Heart right ventricle (tissue), 16 donors: ENCODE results near the gene OR4K13. TPM values are rescaled to one million over a fixed set of nuclear protein-coding genes. Genes with fewer than 3 reads are reported as not detected.

ENCODE experiments used
- ATAC-seq, 8 donors: fragments of 200-7000 bp; cut with Tn5 transposase; one replicate each; pipeline ENCODE4 v1.9.1; 2020; ENCODE audit warnings: mild to moderate bottlenecking in 8 of 8, moderate library complexity in 8 of 8, moderate number of reproducible peaks in 1 of 8
- DNase-seq, 2 donors: peaks; one replicate each; pipeline ENCODE4 v3.0.0-alpha.2; 2020
- H3K27ac ChIP-seq, 10 donors: fragments of 200-600 bp; sonication (generic) in 2 of 10; one replicate each; pipeline versions ENCODE4 v1.5.0 to v1.8.0; 2020 to 2022; ENCODE audit warnings: mild to moderate bottlenecking in 3 of 10
- H3K27me3 ChIP-seq, 7 donors: fragments of 200-600 bp; one replicate each; pipeline ENCODE4 v1.8.0; 2021 to 2022; ENCODE audit warnings: mild to moderate bottlenecking in 2 of 7
- H3K36me3 ChIP-seq, 9 donors: fragments of 200-600 bp; sonication (generic) in 1 of 9; one replicate each; pipeline versions ENCODE4 v1.5.0 to v1.8.0; 2020 to 2022; ENCODE audit warnings: mild to moderate bottlenecking in 2 of 9
- H3K4me1 ChIP-seq, 9 donors: fragments of 200-600 bp; sonication (generic) in 1 of 9; one replicate each; pipeline versions ENCODE4 v1.5.0 to v1.8.0; 2020 to 2022; ENCODE audit warnings: mild to moderate bottlenecking in 4 of 9
- H3K4me3 ChIP-seq, 10 donors: fragments of 200-600 bp; sonication (generic) in 2 of 10; one replicate each; pipeline versions ENCODE4 v1.5.0 to v1.8.0; 2020 to 2022; ENCODE audit warnings: mild to moderate bottlenecking in 7 of 10, moderate library complexity in 2 of 10
- H3K9me3 ChIP-seq, 11 donors: fragments of 200-600 bp in 10 of 11; sonication (generic) in 2 of 11; one replicate each; pipeline versions ENCODE4 v1.5.0 to v1.8.0; 2013 to 2022; ENCODE audit warnings: mild to moderate bottlenecking in 2 of 11, control low read depth in 1 of 11, moderate library complexity in 1 of 11
- CTCF ChIP-seq, 9 donors: fragments of 200-600 bp; sonication (generic) in 2 of 9; IDR thresholded peaks; one replicate each; pipeline versions ENCODE4 v1.5.0 to v1.8.0; 2021 to 2022; ENCODE audit warnings: antibody characterized with exemption in 9 of 9, mild to moderate bottlenecking in 5 of 9, moderate library complexity in 1 of 9
- WGBS, 2 donors: extraction: QIAGEN DNeasy Blood & Tissue Kit; methylation state at CpG; one replicate each; pipeline ENCODE4 v1.1.7; 2013; ENCODE audit warnings: inconsistent platforms in 1 of 2; 5-methylcytosine and 5-hydroxymethylcytosine counted together
- intact Hi-C, 10 donors: fragments of 100-400 bp; cut with DNase I; formaldehyde crosslinking; loops; one replicate each; pipeline versions ENCODE4 v1.11.1 to v1.14.2; 2022
- long read RNA-seq, 3 donors: library from polyadenylated mRNA; unstranded; transcript quantifications; one replicate each; pipeline ENCODE4 v2.0.0, GENCODE V29; 2020 to 2021
- polyA plus RNA-seq, 2 donors: library from polyadenylated mRNA; stranded (reverse); fragments of 200-250 nt; gene quantifications; one replicate each; pipeline ENCODE4 v1.2.3, GENCODE V29; 2013
- total RNA-seq, 10 donors: library from RNA; stranded (reverse); fragmentation: NEBNext Ultra II Directional in 3 of 10; extraction: Animal tissue kit (Norgen Biotek cat#: 25700) in 3 of 10; gene quantifications; one replicate each; pipeline versions ENCODE4 v1.2.1 to v1.2.4, GENCODE V29; 2021 to 2023
- donor health status: Arrhythmogenic right ventricular cardiomyopathy.
- donor health status: ischemic (EF 13 %, LVEDD 7.1; RV severe dilation, severe dysfunction).
- donor health status: healthy with polysubstance abuse.
- donor health status: DM: no; HTN: yes; CAD: no.
- donor health status: DM: no; HTN: no; CAD: no.
- donor health status: ischemic (EF 25% LVEDD 6.9; RV normal size, moderate dysfunction).
- donor health status: ischemic (EF 25% LVEDD 5.7; RV mildly dilated, moderate dysfunction).
- donor health status: healthy.
- donor health status: DM: yes; HTN: yes; CAD: no.
- donor health status: Ischemic cardiomyopathy.
- donor health status: ischemic (EF 35%, LVEDD 5.7; RV mildly dilated, moderate dysfunction).
- donor health status: nonischemic (EF 11% LVEDD 7.7; RV severe dilation, severe dysfunction).
- donor health status: DM: yes; HTN: yes; CAD: no.
- donor health status: PGD.
- donor health status: ischemic (EF 29% LVEDD 5.4; RV normal size, mild dysfunction).
- donor health status: nonischemic (EF 23%, LVEDD 6.1; RV moderate dilation, normal function).

Gene OR4K13, protein sequence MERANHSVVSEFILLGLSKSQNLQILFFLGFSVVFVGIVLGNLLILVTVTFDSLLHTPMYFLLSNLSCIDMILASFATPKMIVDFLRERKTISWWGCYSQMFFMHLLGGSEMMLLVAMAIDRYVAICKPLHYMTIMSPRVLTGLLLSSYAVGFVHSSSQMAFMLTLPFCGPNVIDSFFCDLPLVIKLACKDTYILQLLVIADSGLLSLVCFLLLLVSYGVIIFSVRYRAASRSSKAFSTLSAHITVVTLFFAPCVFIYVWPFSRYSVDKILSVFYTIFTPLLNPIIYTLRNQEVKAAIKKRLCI
- total RNA-seq (not detected), polyA plus RNA-seq (not detected)
- long read RNA-seq, donor 1: 0 reads
- long read RNA-seq, donor 2: 0 reads
- long read RNA-seq, donor 3: 0 reads

DNA sequence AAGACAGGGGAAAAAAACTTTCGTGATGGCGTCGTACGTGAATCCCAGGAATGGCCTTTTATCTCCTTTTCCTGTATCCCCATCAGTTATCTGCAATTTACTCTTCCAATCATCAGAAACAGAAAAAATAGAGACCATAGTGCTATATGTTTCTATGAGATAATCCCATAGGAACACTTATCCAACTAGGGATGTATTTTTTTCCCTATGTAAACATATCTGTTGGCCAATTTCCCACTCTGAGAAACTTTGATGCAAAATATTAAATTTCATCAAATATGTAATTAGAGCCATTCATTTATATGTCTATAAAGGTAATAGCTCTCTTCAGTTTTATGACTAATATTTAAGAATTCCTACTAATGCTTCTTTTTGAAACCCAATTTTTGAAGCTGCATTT lies at the start of gene OR4K13:
OR4K13 (minus strand) TSS at position 101 of the 400 bp plus-strand sequence. CDS start 1,280 bp downstream, outside the sequence.
- no peak for DNase-seq
- WGBS, 2 donors: 86 to 87% methylated on average over 4 of the region's 4 CpGs

GRCh38 chr14:20059745-20060144 lies 23.9 kb upstream of the OR4K13 start, which contains the start of gene OR4L1:
Gene OR4L1 (plus strand): TSS chr14:20060045. CDS start chr14:20060045, 0 bp downstream.
- H3K27ac ChIP-seq: no peak within 1 kb of the TSS
- H3K4me1 ChIP-seq: no peaks in the 10 kb centered on the region
- intact Hi-C loops: no loop called here
- ATAC-seq (no peak), DNase-seq (no peak)
- no peak within 1 kb of the TSS for H3K4me3 ChIP-seq
- H3K36me3 ChIP-seq: no peaks in the 10 kb centered on the region
- H3K9me3 ChIP-seq: peaks cover 0 to 6% (median 0%) of the 10 kb centered on the region in 11 donors
- no peaks in the 10 kb centered on the region for H3K27me3 ChIP-seq
- TF ChIP-seq CTCF (IDR thresholded peaks at IDR 0.05): no peak
- 52 to 61% methylated on average over 2 of the region's 2 CpGs for WGBS, 2 donors

More for the DNA sequence above, at the start of gene OR4K13:
- Histone ChIP-seq H3K4me3 (no peak within 1 kb of the TSS), H3K9me3 (peaks cover 0 to 8% (median 0%) of the 10 kb centered on the region in 11 donors), H3K36me3 (no peaks in the 10 kb centered on the region), H3K4me1 (no peaks in the 10 kb centered on the region), H3K27me3 (no peaks in the 10 kb centered on the region), H3K27ac (no peak within 1 kb of the TSS)
- intact Hi-C loops: no loop called here
- ATAC-seq: no peak
- TF ChIP-seq CTCF (IDR thresholded peaks at IDR 0.05): no peak

GRCh38 chr14:20048202-20048601 lies 12.4 kb upstream of the OR4K13 start:
- Histone ChIP-seq H3K4me3 (no peak overlapping the region), H3K27ac (no peak overlapping the region), H3K4me1 (no peaks in the 10 kb centered on the region), H3K9me3 (no peaks in the 10 kb centered on the region), H3K27me3 (no peaks in the 10 kb centered on the region), H3K36me3 (no peaks in the 10 kb centered on the region)
- no peak for TF ChIP-seq CTCF (IDR thresholded peaks at IDR 0.05)
- 48 to 55% methylated on average over 1 of the region's 1 CpG for WGBS, 2 donors
- ATAC-seq (no peak), DNase-seq (no peak)
- intact Hi-C loops: no loop called here

DNA sequence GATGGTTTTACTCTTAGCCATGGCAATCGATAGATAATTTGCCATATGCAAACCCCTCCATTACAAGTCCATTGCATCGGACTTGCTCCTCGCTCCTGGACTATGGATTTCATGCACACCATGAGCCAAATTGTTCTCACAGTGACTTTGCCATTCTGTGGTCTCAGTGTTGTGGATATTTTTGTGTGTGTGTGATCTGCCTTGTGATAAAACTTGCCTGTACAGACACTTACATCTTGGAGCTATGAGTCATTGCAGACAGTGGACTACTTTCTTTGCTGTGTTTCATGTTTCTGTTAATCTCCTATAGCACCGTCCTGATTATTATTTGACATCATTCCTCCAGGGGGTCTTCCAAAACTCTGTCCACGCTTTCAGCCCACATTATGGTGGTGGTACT lies 8.4 kb upstream of the OR4K13 start:
- H3K9me3 ChIP-seq: peaks cover 0 to 4% (median 0%) of the 10 kb centered on the region in 11 donors
- no peaks in the 10 kb centered on the region for H3K36me3 ChIP-seq
- ATAC-seq (no peak), DNase-seq (no peak)
- TF ChIP-seq CTCF (IDR thresholded peaks at IDR 0.05): no peak
- no peak overlapping the region for H3K4me3 ChIP-seq
- intact Hi-C loops: no loop called here
- H3K27me3 ChIP-seq: no peaks in the 10 kb centered on the region
- no peaks in the 10 kb centered on the region for H3K4me1 ChIP-seq
- WGBS, 2 donors: 63 to 65% methylated on average over 5 of the region's 5 CpGs
- H3K27ac ChIP-seq: no peak overlapping the region
